Measurements from ENCODE around the gene ATAD3A. TPM values are rescaled to one million over a fixed set of nuclear protein-coding genes. Genes with fewer than 3 reads are reported as not detected.

The ATAD3A gene
- total RNA-seq, 3 donors from 2014 or later (not counting 1 experiment from before 2014, with no cell fraction given) = 17.3 to 37.3 (median 22.2) TPM

DNA sequence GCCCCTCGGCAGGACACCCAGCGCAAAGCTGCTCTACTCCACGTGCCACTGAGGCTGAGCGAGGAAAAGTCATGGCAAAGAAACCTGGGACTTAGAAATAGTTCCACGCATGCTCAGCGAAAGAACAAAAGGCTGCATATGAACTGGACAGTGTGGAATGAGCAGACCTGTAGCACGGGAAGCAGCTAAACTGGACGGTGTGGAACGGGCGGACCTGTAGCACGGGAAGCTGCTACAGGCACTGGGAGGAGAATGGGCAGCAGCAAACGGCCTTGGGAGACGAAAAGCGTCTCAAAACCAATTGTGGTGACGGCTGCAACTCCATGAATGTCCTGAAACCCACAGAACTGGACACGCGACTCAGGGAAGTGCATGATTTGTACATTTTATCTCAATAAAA is 47.1 kb downstream of the ATAD3A start:
- Mint-ChIP-seq H3K4me1 (peaks cover 5 to 15% of the 10 kb centered on the region in 2 donors), H3K36me3 (no peaks in the 10 kb centered on the region), H3K4me3 (no peak overlapping the region), H3K9me3 (no peaks in the 10 kb centered on the region), H3K27ac (peak overlapping the region; percentile 31 to 45), H3K27me3 (ENCODE audit: low read depth in 2 of 2) (no peaks in the 10 kb centered on the region)
- H3K36me3 ChIP-seq (ENCODE audit: control insufficient read depth, insufficient read depth, low read length) = peaks cover 34% of the 10 kb centered on the region
- H3K27me3 ChIP-seq (ENCODE audit: control insufficient read depth, insufficient read depth, low read length) = no peaks in the 10 kb centered on the region
- H3K27ac ChIP-seq (ENCODE audit: low read length) = no peak overlapping the region
- DNase-seq (no peak), ATAC-seq (no peak)
- peaks cover 3% of the 10 kb centered on the region for H3K4me1 ChIP-seq (ENCODE audit: control insufficient read depth, insufficient read depth, low read length)
- H3K4me3 ChIP-seq (ENCODE audit: low read length) = no peak overlapping the region
- intact Hi-C loops (cut with micrococcal nuclease) = no loop called here
- whole genome bisulfite sequencing (ENCODE audit: insufficient coverage) = 96% methylated on average over 17 of the region's 17 CpGs
- H3K9me3 ChIP-seq (ENCODE audit: control insufficient read depth, insufficient read depth, low read length) = no peaks in the 10 kb centered on the region
- TF ChIP-seq, protein P1, sequence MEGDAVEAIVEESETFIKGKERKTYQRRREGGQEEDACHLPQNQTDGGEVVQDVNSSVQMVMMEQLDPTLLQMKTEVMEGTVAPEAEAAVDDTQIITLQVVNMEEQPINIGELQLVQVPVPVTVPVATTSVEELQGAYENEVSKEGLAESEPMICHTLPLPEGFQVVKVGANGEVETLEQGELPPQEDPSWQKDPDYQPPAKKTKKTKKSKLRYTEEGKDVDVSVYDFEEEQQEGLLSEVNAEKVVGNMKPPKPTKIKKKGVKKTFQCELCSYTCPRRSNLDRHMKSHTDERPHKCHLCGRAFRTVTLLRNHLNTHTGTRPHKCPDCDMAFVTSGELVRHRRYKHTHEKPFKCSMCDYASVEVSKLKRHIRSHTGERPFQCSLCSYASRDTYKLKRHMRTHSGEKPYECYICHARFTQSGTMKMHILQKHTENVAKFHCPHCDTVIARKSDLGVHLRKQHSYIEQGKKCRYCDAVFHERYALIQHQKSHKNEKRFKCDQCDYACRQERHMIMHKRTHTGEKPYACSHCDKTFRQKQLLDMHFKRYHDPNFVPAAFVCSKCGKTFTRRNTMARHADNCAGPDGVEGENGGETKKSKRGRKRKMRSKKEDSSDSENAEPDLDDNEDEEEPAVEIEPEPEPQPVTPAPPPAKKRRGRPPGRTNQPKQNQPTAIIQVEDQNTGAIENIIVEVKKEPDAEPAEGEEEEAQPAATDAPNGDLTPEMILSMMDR (IDR thresholded peaks at IDR 0.05) = no peak

DNA sequence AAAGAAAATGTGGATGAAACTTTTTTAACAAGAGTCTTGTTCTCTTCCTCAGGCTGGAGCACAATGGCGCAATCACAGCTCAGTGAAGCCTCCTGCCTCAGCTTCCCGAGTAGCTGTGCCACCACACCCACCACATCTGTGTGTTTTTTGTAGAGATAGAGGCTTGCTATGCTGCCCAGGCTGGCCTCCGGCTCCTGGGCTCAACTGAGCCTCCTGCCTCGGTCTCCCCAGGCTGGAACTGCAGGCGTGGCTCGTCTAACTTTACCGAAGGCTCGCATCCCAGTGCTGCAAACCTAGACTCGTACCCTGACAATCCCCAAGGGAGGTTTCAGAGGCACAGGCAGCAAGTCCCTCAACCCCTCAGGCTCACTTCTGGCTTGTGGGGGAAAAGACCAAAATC is 48.2 kb downstream of the ATAD3A start:
- no peaks in the 10 kb centered on the region for H3K27me3 Mint-ChIP-seq (ENCODE audit: low read depth in 2 of 2)
- DNase-seq = no peak
- H3K36me3 Mint-ChIP-seq = no peaks in the 10 kb centered on the region
- no peak overlapping the region for H3K4me3 Mint-ChIP-seq
- no peak overlapping the region for H3K27ac Mint-ChIP-seq
- peaks cover 42% of the 10 kb centered on the region for H3K36me3 ChIP-seq (ENCODE audit: control insufficient read depth, insufficient read depth, low read length)
- no peaks in the 10 kb centered on the region for H3K9me3 Mint-ChIP-seq
- H3K4me1 ChIP-seq (ENCODE audit: control insufficient read depth, insufficient read depth, low read length) = no peaks in the 10 kb centered on the region
- intact Hi-C loops (cut with micrococcal nuclease) = no loop called here
- H3K4me1 Mint-ChIP-seq = peaks cover 14 to 24% of the 10 kb centered on the region in 2 donors
- no peaks in the 10 kb centered on the region for H3K27me3 ChIP-seq (ENCODE audit: control insufficient read depth, insufficient read depth, low read length)
- no peak overlapping the region for H3K4me3 ChIP-seq (ENCODE audit: low read length)
- no peak overlapping the region for H3K27ac ChIP-seq (ENCODE audit: low read length)
- ATAC-seq = no peak
- 90% methylated on average over 9 of the region's 9 CpGs for WGBS (ENCODE audit: insufficient coverage)
- no peaks in the 10 kb centered on the region for H3K9me3 ChIP-seq (ENCODE audit: control insufficient read depth, insufficient read depth, low read length)
- TF ChIP-seq, protein P1 (IDR thresholded peaks at IDR 0.05) = no peak

DNA sequence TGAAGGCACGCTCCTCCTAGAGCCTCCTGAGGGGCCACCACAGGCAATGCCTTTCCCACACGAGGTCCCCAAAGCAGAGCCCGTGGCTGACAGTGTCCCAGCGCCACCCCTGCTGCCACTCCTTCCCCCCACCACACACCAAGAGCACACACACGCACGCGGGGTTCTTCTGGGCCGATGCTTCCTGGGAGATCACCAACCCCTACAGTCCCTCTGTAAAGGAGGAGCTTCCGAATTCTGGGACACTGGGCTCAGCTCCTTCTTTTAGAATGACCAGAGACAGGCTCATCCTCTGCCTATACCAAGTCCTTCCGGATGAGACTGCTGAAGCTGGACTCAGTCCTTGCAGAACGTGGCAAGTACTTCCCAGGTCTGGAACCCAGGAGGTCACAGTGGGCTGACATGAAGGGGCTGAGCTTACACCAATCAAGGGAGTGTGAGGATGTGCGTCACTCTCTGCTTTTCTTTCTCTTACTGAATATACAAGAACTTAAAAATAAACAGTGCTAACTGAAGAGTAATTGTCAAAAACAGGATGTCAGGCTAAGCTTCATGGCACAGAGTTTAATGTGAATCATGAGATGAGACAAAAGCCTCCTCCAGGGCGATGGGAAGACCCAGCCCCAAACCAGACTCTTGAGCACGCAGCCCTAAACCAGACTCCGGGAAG is 50.0 kb downstream of the ATAD3A start:
- no peak for ATAC-seq
- intact Hi-C loops (cut with micrococcal nuclease) = no loop called here
- Mint-ChIP-seq H3K9me3 (no peaks in the 10 kb centered on the region), H3K4me1 (peaks cover 16 to 31% of the 10 kb centered on the region in 2 donors), H3K27ac (peak overlapping the region; percentile 41 to 60), H3K4me3 (no peak overlapping the region), H3K27me3 (ENCODE audit: low read depth in 2 of 2) (no peaks in the 10 kb centered on the region), H3K36me3 (no peaks in the 10 kb centered on the region)
- Histone ChIP-seq H3K27me3 (ENCODE audit: control insufficient read depth, insufficient read depth, low read length) (no peaks in the 10 kb centered on the region), H3K4me1 (ENCODE audit: control insufficient read depth, insufficient read depth, low read length) (peaks cover 3% of the 10 kb centered on the region), H3K27ac (ENCODE audit: low read length) (no peak overlapping the region), H3K9me3 (ENCODE audit: control insufficient read depth, insufficient read depth, low read length) (no peaks in the 10 kb centered on the region), H3K36me3 (ENCODE audit: control insufficient read depth, insufficient read depth, low read length) (peaks cover 42% of the 10 kb centered on the region), H3K4me3 (ENCODE audit: low read length) (no peak overlapping the region)
- DNase-seq = no peak
- 96% methylated on average over 15 of the region's 15 CpGs for WGBS (ENCODE audit: insufficient coverage)
- TF ChIP-seq, protein P1 (IDR thresholded peaks at IDR 0.05) = no peak

All from natural killer cell (primary cell).